A673 (cell line): ENCODE data around the gene GPR39. TPM values are rescaled to one million over a fixed set of nuclear protein-coding genes. Genes with fewer than 3 reads are reported as not detected.

ENCODE experiments used
- BruUV-seq: library from RNA; stranded (reverse); fragments of 400-500 nt; replicated peaks from 2 replicates; lab custom pipeline; 2021; lab: Mats Ljungman, UMichigan
- CTCF ChIA-PET: fragments of 300-600 bp; sonication (Branson Sonifier 250); formaldehyde crosslinking; loops from one replicate; lab custom pipeline; 2022; ENCODE audit warnings: antibody characterized with exemption; lab: Charles Lee
- POLR2A ChIA-PET: fragments of 300-600 bp; sonication (Branson Sonifier 250); formaldehyde crosslinking; loops from one replicate; lab custom pipeline; 2022; ENCODE audit warnings: antibody characterized with exemption; ENCODE audit not compliant: low non-redundant PET; lab: Charles Lee
- DNase-seq: peaks from one replicate; pipeline ENCODE4 v3.0.0-alpha.2; 2015; ENCODE audit warnings: low spot score
- H3K27ac ChIP-seq: fragments of 200-600 bp; sonication (generic); 2 replicates; pipeline ENCODE4 v1.5.1; 2016; ENCODE audit warnings: mixed run types, low read depth, mild to moderate bottlenecking, mixed read lengths, antibody characterized with exemption, low read length; ENCODE audit not compliant: poor library complexity, severe bottlenecking
- H3K27me3 ChIP-seq: fragments of 200-600 bp; sonication (generic); replicated peaks from 2 replicates; pipeline ENCODE4 v1.6.1; 2017; ENCODE audit warnings: mixed run types, low read depth, mild to moderate bottlenecking, mixed read lengths, antibody characterized with exemption, low read length; ENCODE audit not compliant: insufficient read depth, poor library complexity
- H3K36me3 ChIP-seq: fragments of 200-600 bp; sonication (generic); 2 replicates; pipeline ENCODE4 v1.6.1; 2016; ENCODE audit warnings: mixed run types, mild to moderate bottlenecking, mixed read lengths, antibody characterized with exemption, low read length; ENCODE audit not compliant: insufficient read depth, poor library complexity, severe bottlenecking
- H3K4me1 ChIP-seq: fragments of 200-600 bp; sonication (generic); 2 replicates; pipeline ENCODE4 v1.6.1; 2017; ENCODE audit warnings: mixed run types, mild to moderate bottlenecking, mixed read lengths, antibody characterized with exemption, low read length; ENCODE audit not compliant: insufficient read depth, poor library complexity, severe bottlenecking
- H3K4me3 ChIP-seq: fragments of 200-600 bp; sonication (generic); 2 replicates; pipeline ENCODE4 v1.5.1; 2016; ENCODE audit warnings: low read depth, mixed run types, mild to moderate bottlenecking, mixed read lengths, low read length; ENCODE audit not compliant: poor library complexity, severe bottlenecking
- H3K9me3 ChIP-seq: fragments of 200-600 bp; sonication (generic); 2 replicates; pipeline ENCODE4 v1.6.1; 2016; ENCODE audit warnings: mixed run types, low read depth, mild to moderate bottlenecking, mixed read lengths, antibody characterized with exemption, low read length; ENCODE audit not compliant: poor library complexity, severe bottlenecking
- EZH2 ChIP-seq: fragments of 200-600 bp; sonication (generic); IDR thresholded peaks from 2 replicates; pipeline ENCODE4 v1.6.1; 2017; ENCODE audit warnings: borderline replicate concordance, low read depth, mild to moderate bottlenecking, mixed read lengths, antibody characterized with exemption, low read length; ENCODE audit not compliant: poor library complexity, severe bottlenecking
- intact Hi-C: fragments of 100-400 bp; cut with micrococcal nuclease; formaldehyde crosslinking; loops from one replicate; pipeline ENCODE4 v1.10.0; 2022; ENCODE audit not compliant: unreplicated experiment
- total RNA-seq: library from RNA; stranded (reverse); gene quantifications from 2 replicates; pipeline ENCODE4 v1.2.3, GENCODE V29; 2021
- TF ChIP-seq, protein P1 (sequence below): fragments of 300-800, 200-600 bp; sonication (generic); conservative IDR thresholded peaks from 2 replicates; pipeline ENCODE4 v1.5.1; 2017; ENCODE audit warnings: low read depth, mild to moderate bottlenecking, antibody characterized with exemption, low read length, moderate library complexity, mixed read lengths

The GPR39 gene
- total RNA-seq, 1 experiment from 2014 or later = 3.6 TPM

DNA sequence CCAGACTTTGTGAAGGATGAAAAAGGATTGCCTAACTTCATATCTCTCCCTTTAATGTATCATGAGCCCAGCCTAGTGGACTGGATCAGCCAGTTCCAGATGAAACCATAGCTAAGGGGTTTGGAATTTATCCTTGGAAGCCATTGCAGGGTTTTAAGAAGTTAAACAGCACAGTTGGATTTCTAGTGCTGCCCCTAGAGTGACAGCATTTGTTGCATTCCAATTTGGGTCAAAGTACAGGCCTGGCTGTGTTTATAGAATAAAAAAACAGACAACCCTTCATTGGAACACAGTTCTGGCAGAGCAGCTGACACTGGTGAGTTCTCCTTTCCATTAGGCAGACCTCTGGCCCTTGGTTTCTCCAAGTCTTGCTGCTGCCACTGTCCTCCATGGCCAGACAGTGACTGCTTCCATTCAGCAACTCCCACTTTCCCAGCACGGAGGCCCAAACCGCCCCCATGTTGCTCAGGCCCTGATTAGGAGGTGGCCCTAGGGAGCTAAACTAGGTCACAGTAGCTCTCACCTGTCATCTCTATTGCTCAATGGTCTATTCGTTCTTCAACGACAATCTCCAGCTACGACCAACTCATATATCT is 8.0 kb downstream of the GPR39 start:
- ChIA-PET CTCF (no interaction called here), POLR2A (no interaction called here)
- DNase-seq = no peak
- Histone ChIP-seq H3K36me3 (no peaks in the 10 kb centered on the region), H3K4me3 (no peak overlapping the region), H3K27ac (no peak overlapping the region), H3K27me3 (no peaks in the 10 kb centered on the region), H3K4me1 (no peaks in the 10 kb centered on the region), H3K9me3 (no peaks in the 10 kb centered on the region)
- intact Hi-C loops = no loop called here
- no TSS peak for BruUV-seq
- TF ChIP-seq EZH2 = no peak
- TF ChIP-seq, protein P1, sequence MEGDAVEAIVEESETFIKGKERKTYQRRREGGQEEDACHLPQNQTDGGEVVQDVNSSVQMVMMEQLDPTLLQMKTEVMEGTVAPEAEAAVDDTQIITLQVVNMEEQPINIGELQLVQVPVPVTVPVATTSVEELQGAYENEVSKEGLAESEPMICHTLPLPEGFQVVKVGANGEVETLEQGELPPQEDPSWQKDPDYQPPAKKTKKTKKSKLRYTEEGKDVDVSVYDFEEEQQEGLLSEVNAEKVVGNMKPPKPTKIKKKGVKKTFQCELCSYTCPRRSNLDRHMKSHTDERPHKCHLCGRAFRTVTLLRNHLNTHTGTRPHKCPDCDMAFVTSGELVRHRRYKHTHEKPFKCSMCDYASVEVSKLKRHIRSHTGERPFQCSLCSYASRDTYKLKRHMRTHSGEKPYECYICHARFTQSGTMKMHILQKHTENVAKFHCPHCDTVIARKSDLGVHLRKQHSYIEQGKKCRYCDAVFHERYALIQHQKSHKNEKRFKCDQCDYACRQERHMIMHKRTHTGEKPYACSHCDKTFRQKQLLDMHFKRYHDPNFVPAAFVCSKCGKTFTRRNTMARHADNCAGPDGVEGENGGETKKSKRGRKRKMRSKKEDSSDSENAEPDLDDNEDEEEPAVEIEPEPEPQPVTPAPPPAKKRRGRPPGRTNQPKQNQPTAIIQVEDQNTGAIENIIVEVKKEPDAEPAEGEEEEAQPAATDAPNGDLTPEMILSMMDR = no peak

DNA sequence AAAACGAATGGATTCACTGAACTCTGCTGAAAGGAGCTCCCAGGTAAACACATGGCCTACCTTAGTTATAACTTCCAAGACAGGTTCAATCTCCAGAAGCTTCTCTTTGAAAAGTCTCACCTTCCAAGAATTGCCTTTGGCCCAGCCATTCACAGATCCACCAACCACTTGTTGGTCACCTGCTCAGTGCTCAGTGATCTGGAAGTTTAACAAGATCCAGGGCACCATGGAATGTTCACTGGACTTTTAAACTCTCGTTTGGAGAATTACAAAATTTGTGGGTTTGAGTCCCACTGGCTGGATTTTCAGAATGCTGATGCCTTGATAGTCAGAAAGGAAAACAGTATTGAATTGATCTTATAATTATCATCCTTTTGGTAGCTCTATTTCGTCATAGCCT is 9.4 kb downstream of the GPR39 start:
- no peak overlapping the region for H3K27ac ChIP-seq
- POLR2A ChIA-PET = no interaction called here

DNA sequence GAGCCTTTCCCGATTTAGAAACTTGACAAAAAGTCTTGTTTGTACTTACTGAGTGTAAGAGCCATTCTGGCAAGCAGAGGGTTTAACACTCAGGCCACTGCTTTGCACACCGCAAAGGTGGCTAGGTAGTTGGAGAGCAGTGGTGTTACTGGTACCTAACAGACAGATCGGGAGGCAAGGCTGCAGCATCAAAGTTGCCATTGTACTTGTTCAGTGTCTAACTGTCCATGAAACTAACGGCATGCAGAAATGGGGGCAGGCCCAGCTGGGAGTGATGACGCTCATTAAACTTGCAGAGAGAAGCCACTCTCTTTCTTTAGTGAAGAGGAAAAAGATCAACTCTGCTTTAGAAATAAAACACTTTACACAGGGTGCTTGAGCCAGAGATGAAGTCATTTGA is 10.1 kb downstream of the GPR39 start:
- Histone ChIP-seq H3K4me1 (no peaks in the 10 kb centered on the region), H3K27ac (no peak overlapping the region), H3K27me3 (no peaks in the 10 kb centered on the region), H3K4me3 (no peak overlapping the region), H3K9me3 (no peaks in the 10 kb centered on the region), H3K36me3 (no peaks in the 10 kb centered on the region)
- CTCF ChIA-PET = no interaction called here
- POLR2A ChIA-PET = no interaction called here
- DNase-seq = no peak
- TF ChIP-seq, protein P1 = no peak
- no peak for TF ChIP-seq EZH2
- intact Hi-C loops = no loop called here
- no TSS peak for BruUV-seq

More for the DNA sequence above, 9.4 kb downstream of the GPR39 start:
- DNase-seq = no peak
- H3K4me1 ChIP-seq = no peaks in the 10 kb centered on the region
- no TSS peak for BruUV-seq
- CTCF ChIA-PET = no interaction called here
- H3K4me3 ChIP-seq = no peak overlapping the region
- no peak for TF ChIP-seq EZH2
- TF ChIP-seq, protein P1 = no peak
- H3K36me3 ChIP-seq = no peaks in the 10 kb centered on the region
- H3K27me3 ChIP-seq = no peaks in the 10 kb centered on the region
- intact Hi-C loops = no loop called here
- no peaks in the 10 kb centered on the region for H3K9me3 ChIP-seq
